HG02642 (cell line): ENCODE results near the gene BCAR1.
"Not testable (repeated sequence)": the region's sequence is repeated elsewhere in the genome, so short reads cannot be mapped to it uniquely, and the experiment has no call there.

Experiments used
- ATAC-seq: cut with Tn5 transposase; IDR thresholded peaks from one replicate; pipeline ENCODE4 v1.9.1; 2021; ENCODE audit warnings: mild to moderate bottlenecking; ENCODE audit not compliant: unreplicated experiment, poor library complexity

BCAR1 gene

GRCh38 chr16:75243667-75244224 is 7.7 kb downstream of the BCAR1 start:
- ATAC-seq, result no peak

DNA sequence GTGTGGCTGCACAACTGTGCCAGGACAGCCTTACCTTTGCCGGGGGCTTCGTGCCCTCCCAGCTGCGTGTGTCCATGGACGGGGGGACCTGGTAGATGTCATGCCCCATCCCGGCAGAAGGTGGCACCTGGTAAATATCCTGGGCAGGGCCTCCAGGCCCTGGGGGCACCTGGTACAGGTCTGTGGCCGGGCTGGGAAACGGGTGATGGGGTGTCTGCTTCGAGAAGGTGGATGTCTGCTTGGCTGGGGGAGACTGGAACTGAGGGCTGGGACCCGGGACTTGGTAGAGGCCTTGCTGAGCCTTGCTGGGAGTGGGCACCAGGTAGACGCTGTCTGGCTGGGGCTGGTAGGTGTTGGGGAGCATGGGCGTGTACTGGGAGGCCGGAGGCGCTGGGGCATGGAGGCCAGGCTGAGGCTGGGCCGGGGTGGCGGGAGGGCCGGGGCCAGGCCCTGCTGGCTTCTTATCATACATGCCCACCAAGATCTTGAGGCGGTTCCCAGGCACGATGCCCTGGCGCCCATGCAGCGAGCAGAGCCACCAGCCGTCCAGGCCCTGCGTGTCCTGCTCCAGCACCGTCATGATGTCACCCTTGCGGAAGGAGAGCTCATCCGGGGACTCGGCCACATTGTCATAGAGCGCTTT is 8.9 kb downstream of the BCAR1 start:
- ATAC-seq, result not testable (repeated sequence)

- no peak for ATAC-seq
Observed at GRCh38 chr16:75241955-75242354, 9.5 kb downstream of the BCAR1 start.

DNA sequence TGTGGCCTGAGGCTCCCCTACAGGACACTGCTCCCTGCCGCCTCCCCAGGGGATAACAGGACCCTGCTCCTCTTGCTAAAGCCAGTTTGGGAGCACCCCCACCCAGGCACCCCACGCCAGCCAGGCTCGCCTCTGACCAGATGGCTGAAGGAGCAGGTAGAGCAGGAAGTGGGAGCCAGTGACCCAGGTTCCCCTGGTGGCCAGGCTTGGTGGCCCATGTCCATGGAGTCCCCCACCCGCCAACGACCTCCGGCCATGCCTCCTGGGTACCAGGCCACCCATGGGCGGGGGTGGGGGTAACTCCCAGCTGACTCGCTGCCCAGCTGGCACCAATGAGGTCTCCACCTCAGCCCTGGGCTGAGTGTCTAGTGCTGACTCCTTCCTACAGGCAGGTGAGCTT is 10.0 kb downstream of the BCAR1 start:
- ATAC-seq, result no peak

DNA sequence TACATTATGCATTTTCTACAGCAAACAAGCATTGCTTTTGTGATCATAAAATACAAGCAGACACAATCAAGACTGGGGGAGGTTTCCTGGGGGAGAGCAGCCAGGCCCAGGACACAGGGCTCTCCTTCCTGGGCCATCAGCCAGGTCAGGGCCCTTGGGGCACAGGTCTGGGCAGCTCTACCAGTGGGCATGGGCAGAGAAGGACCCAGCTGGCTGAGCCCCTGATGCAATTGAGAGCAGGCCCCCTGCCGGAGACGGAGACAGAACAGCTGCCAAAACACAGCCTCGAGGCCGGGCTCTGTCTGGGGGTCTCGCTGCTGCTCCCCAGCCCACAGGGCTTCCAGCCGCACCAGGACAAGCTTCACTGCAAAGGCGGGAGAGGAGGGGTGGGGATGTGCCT is 10.8 kb downstream of the BCAR1 start:
- ATAC-seq, result not testable (repeated sequence)

DNA sequence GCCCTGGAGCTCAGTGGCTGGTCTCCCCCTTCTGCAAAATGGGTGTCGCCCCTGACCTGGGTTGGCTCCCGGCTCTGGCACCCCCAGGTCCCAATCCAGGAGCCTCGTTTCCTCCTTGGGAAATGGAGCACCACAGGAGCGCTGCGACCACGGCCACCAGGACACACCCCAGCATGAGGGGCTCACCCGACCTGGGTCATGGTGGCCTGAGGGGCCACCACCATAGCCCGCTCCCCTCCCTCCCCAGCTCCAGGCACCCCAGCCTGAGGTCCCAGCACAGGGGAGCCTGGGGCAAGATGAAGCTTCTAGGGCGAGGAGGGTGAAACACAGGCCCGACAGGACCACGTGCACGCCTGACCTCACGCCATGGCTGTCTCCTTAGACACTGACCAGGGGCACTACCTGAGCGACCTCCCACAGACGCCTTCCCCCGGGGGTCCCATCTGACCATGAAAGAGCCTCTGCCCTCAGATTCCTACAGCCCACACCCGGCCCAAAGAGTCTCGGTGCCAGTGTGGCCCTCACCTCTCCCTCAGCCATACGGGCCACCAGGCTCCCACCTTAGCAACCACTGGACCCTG is 11.8 kb downstream of the BCAR1 start:
- ATAC-seq, result no peak

DNA sequence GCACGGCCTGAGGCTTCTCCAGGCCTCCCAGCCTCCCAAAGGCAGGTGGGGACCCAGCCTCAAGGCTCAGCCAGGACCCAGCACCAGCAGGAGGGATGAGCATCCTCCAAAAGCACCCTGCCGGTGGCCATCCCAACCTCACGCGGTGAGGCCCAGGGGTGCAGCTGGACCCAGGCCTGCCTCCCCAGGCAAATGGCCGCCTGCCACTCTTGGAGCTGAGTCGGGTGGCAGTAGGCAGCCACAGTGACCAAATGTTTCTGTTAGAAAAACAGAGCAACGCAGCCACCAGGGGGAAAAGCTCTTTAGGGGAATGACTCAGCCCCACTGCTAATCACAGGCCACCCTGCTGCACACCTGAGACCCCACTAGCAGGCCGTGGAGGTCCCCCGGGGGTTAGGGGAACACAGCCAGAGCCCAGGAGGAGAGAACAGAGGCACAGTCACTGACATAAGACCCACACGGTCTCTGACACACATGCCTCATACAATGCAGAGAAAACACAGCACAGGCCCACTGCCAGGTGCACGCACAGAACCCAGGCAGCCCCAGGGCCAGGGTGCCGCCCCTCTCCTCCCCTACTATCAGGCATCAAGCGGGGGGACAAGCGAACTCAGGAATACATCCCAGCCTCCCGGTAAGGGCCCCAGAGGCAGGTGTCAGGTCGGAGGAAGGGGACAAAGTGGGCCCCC is 12.4 kb downstream of the BCAR1 start:
- no peak for ATAC-seq

GRCh38 chr16:75238132-75238852 is 13.1 kb downstream of the BCAR1 start:
- ATAC-seq, result no peak

- no peak for ATAC-seq
Observed at GRCh38 chr16:75237398-75238131, 13.9 kb downstream of the BCAR1 start.

- no peak for ATAC-seq
Observed at GRCh38 chr16:75236736-75237397, 14.6 kb downstream of the BCAR1 start.

DNA sequence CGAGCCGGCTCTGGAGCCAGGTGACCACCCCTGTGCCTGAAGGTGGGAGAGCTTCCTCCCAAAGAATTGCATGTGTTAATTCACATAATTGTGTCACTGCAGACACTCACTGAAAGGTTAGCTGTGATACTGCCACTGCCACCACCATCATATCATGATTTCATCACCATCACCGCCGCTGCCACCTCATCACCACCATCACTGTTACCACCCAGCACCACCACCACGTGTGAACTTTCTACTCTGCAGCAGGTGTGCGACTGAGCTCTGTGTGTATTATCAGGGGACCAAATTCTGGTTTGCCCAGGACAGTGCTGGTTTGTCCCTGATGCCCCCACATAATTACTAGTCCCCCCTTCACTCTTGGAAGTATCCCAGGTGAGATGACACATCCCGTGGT is 15.2 kb downstream of the BCAR1 start:
- ATAC-seq, result no peak

DNA sequence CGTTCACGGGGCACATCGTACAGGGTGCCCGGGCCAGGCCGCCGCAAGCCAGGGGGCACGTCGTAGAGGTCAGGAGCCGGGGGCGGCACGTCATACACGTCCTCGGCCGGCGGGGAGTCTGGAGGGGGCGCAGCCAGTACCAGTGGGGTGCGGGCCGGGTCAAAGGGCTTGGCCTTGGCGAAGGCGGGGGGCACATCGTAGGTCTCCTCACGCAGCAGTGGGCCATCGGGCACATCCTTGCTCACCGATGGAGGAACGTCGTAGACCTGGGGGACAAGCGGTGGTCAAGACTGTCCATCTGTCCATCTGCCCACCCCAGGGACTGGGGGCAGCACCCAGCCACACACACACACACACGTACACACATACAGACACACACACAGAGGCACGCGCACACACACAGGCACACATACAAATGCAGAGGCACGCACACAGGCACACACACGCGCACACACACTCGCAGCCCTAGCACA is 15.7 kb downstream of the BCAR1 start:
- no peak for ATAC-seq

- ATAC-seq, result no peak
Observed at GRCh38 chr16:75234856-75235696, 16.3 kb downstream of the BCAR1 start.

- no peak for ATAC-seq
Observed at GRCh38 chr16:75233611-75233938, 17.8 kb downstream of the BCAR1 start.

- no peak for ATAC-seq
Observed at GRCh38 chr16:75231570-75231969, 19.9 kb downstream of the BCAR1 start.

GRCh38 chr16:75230471-75231110 is 20.8 kb downstream of the BCAR1 start:
- ATAC-seq, result no peak

GRCh38 chr16:75229172-75230031 is 22.0 kb downstream of the BCAR1 start:
- no peak for ATAC-seq
